K562 (cell line): ENCODE results near the gene NSMF. TPM values are rescaled to one million over a fixed set of nuclear protein-coding genes. Genes with fewer than 3 reads are reported as not detected.

Source experiments
- ETV5 ChIP-seq: sonication (generic); formaldehyde crosslinking; IDR thresholded peaks from 2 replicates; pipeline ENCODE4 v1.4.0; 2020; ENCODE audit warnings: low read depth, mild to moderate bottlenecking, missing genetic modification reagents
- HINFP ChIP-seq: fragments of 450-650 bp; conservative IDR thresholded peaks from 2 replicates; pipeline ENCODE4 v1.6.1; 2016; ENCODE audit warnings: missing genetic modification characterization, low read depth, mild to moderate bottlenecking, control low read depth, missing compliant biosample characterization
- IRF1 ChIP-seq: sonication (generic); formaldehyde crosslinking; IDR thresholded peaks from 2 replicates; pipeline ENCODE4 v1.8.0; 2022; ENCODE audit warnings: missing genetic modification reagents, mild to moderate bottlenecking, borderline replicate concordance
- JUND ChIP-seq, 2 experiments: IDR thresholded peaks; 2 replicates in 1 of 2; 3 replicates in 1 of 2; pipeline ENCODE4 v1.6.1; 2011; ENCODE audit warnings: borderline replicate concordance in 2 of 2, low read depth in 2 of 2, low read length in 2 of 2, improper control_type of control experiment in 1 of 2, missing biosample characterization in 1 of 2, missing genetic modification characterization in 1 of 2, missing genetic modification reagents in 1 of 2
- KAT2B ChIP-seq: IDR thresholded peaks from one replicate; pipeline ENCODE4 v1.6.1; 2012; ENCODE audit warnings: low read depth, mild to moderate bottlenecking, control low read depth, inconsistent platforms, low read length, moderate library complexity
- POLR2AphosphoS5 ChIP-seq: IDR thresholded peaks from 2 replicates; pipeline ENCODE4 v1.6.1; 2011; ENCODE audit warnings: mild to moderate bottlenecking, low read depth, low read length, moderate library complexity; ENCODE audit not compliant: control insufficient read depth, insufficient read depth
- POLR2G ChIP-seq: fragments of 200-400 bp; formaldehyde crosslinking; IDR thresholded peaks from 2 replicates; pipeline ENCODE4 v1.6.1; 2017; ENCODE audit warnings: low read depth, mild to moderate bottlenecking, antibody characterized with exemption, low read length, moderate library complexity
- PTTG1 ChIP-seq: fragments of 450-650 bp; IDR thresholded peaks from 2 replicates; pipeline ENCODE4 v1.6.1; 2016; ENCODE audit warnings: low read depth, mild to moderate bottlenecking, missing genetic modification characterization, missing compliant biosample characterization
- SRSF9 ChIP-seq: fragments of 200-400 bp; formaldehyde crosslinking; IDR thresholded peaks from 2 replicates; pipeline ENCODE4 v1.6.1; 2017; ENCODE audit warnings: low read depth, low read length, borderline replicate concordance
- STAT5A ChIP-seq: IDR thresholded peaks from 2 replicates; pipeline ENCODE4 v1.6.1; 2012; ENCODE audit warnings: low read length, inconsistent platforms, borderline replicate concordance
- TAF1 ChIP-seq: IDR thresholded peaks from 2 replicates; pipeline ENCODE4 v1.6.1; 2011; ENCODE audit warnings: mild to moderate bottlenecking, low read length, moderate library complexity; ENCODE audit not compliant: insufficient read depth, control insufficient read depth, severe bottlenecking; ENCODE audit errors: extremely low read depth
- YY1 ChIP-seq, 3 experiments: IDR thresholded peaks; 2 replicates each; pipeline ENCODE4 v1.6.1; 2011; ENCODE audit warnings: low read length in 2 of 3, mild to moderate bottlenecking in 2 of 3, moderate library complexity in 2 of 3, borderline replicate concordance in 1 of 3, control low read depth in 1 of 3, low read depth in 1 of 3; ENCODE audit not compliant: insufficient read depth in 3 of 3, insufficient replicate concordance in 2 of 3, control insufficient read depth in 1 of 3, insufficient read length in 1 of 3; ENCODE audit errors: extremely low read depth in 1 of 3
- ZBTB1 ChIP-seq: sonication (generic); formaldehyde crosslinking; IDR thresholded peaks from 2 replicates; pipeline ENCODE4 v1.8.1; 2023; ENCODE audit warnings: missing genetic modification reagents, low read depth, mild to moderate bottlenecking, borderline replicate concordance
- ZKSCAN3 ChIP-seq: fragments of 250-450 bp; sonication (Bioruptor Pico); IDR thresholded peaks from 2 replicates; pipeline ENCODE4 v1.4.0; 2020
- ZNF253 ChIP-seq: fragments of 250-450 bp; sonication (Bioruptor Pico); conservative IDR thresholded peaks from 2 replicates; pipeline ENCODE4 v1.6.1; 2021; ENCODE audit warnings: mild to moderate bottlenecking
- ZNF277 ChIP-seq: fragments of 250-450 bp; sonication (Bioruptor Pico); IDR thresholded peaks from 2 replicates; pipeline ENCODE4 v1.8.0; 2022; ENCODE audit warnings: inconsistent platforms, mild to moderate bottlenecking, moderate library complexity, borderline replicate concordance
- ZNF316 ChIP-seq: fragments of 450-650 bp; IDR thresholded peaks from 2 replicates; pipeline ENCODE4 v1.6.1; 2016
- ZNF644 ChIP-seq: fragments of 200-800 bp; sonication (Bioruptor generic); IDR thresholded peaks from 2 replicates; pipeline ENCODE4 v1.6.1; 2016; ENCODE audit warnings: low read depth, missing genetic modification characterization, missing compliant biosample characterization
- polyA plus RNA-seq, 8 experiments: library from polyadenylated mRNA; depleted of rRNA in 4 of 8; stranded (reverse) in 5 of 8; unstranded in 3 of 8; fragments of >200 nt; fragmentation: Nextera tagmentation in 2 of 8; fragmentation: Illumina TruSeq in 1 of 8; extraction: Ambion mirVana in 2 of 8; extraction: Trizol in 1 of 8; gene quantifications; 2 replicates each; pipeline versions ENCODE4 v1.2.1 to v1.2.3, GENCODE V29; 2011 to 2014; ENCODE audit warnings: inconsistent platforms in 1 of 8, missing spikeins in 1 of 8
- total RNA-seq, 7 experiments: library from RNA; depleted of rRNA in 6 of 7; stranded (reverse); fragments of >200 nt in 6 of 7; fragmentation: Illumina TruSeq in 2 of 7; extraction: Trizol in 2 of 7; gene quantifications; 2 replicates each; pipeline versions ENCODE4 v1.2.1 to v1.2.3, GENCODE V29; 2011 to 2021; ENCODE audit warnings: low replicate concordance in 1 of 7
- TF ChIP-seq, protein P1 (sequence below): sonication (generic); IDR thresholded peaks from 2 replicates; pipeline ENCODE4 v1.6.1; 2016
- TF ChIP-seq, protein P2 (sequence below): sonication (generic); formaldehyde crosslinking; IDR thresholded peaks from 2 replicates; pipeline ENCODE4 v1.8.1; 2022; ENCODE audit warnings: missing genetic modification reagents

The NSMF gene
- total and polyA plus RNA-seq, 9 of the 15 experiments (the other 6 are each of a cell fraction or from before 2014, with no cell fraction given) = 0.20 to 82.7 (median 29.3) TPM

DNA sequence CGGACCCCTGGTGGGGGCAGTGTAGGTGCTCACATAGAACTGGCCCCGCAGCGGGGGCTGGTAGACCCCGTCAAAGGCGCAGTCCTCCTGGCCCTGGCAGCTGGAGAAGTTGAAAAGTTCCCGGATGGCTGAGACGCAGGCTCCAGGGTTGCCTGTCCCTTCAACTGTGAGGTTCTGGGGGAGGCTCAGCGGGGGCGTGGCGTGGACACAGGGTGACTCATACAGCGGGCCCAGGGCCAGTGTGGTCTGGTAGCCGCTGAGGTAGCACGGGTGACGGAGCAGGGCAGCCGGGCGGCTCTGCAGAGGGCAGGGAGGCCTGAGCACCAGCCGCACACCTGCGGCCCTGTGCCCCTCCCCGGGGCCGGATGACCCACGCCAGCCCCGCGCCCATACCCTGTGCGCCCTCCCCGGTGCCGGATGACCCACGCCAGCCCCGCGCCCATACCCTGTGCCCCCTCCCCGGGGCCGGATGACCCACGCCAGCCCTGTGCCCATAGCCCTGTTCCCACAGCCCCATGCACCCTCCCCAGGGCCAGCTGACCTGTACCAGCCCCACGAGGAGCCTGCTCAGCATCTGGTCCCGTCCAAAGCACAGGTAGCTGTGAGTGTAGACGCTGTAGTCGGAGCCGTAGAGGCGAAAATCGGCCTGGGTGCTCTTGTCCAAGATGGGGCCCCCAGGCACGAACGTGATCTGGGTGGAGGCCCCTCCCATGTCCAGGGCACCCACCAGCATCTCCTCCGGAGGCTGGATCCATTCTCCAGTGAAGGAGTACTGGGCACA, 23.0 kb downstream of the NSMF start (continued):
- no peak for TF ChIP-seq HINFP
- TF ChIP-seq, protein P1, sequence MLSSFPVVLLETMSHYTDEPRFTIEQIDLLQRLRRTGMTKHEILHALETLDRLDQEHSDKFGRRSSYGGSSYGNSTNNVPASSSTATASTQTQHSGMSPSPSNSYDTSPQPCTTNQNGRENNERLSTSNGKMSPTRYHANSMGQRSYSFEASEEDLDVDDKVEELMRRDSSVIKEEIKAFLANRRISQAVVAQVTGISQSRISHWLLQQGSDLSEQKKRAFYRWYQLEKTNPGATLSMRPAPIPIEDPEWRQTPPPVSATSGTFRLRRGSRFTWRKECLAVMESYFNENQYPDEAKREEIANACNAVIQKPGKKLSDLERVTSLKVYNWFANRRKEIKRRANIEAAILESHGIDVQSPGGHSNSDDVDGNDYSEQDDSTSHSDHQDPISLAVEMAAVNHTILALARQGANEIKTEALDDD = no peak
- TF ChIP-seq KAT2B = no peak
- peak; percentile 68 for TF ChIP-seq POLR2G
- TF ChIP-seq ZNF644 = no peak
- TF ChIP-seq ZNF316 = no peak
- no peak for TF ChIP-seq ZNF253 (CRISPR knock-in tag)
- TF ChIP-seq PTTG1 (tag) = no peak
- TF ChIP-seq YY1 (IDR thresholded peaks at IDR 0.05; ENCODE audit: borderline replicate concordance in 1 of 3, control insufficient read depth in 1 of 3, extremely low read depth in 1 of 3, insufficient read depth in 3 of 3, insufficient read length in 1 of 3, insufficient replicate concordance in 2 of 3, low read depth in 1 of 3, low read length in 2 of 3) = no peak
- no peak for TF ChIP-seq ZNF277 (CRISPR knock-in tag)
- TF ChIP-seq IRF1 (CRISPR knock-in tag) = no peak
- TF ChIP-seq POLR2AphosphoS5 = no peak
- TF ChIP-seq ETV5 (CRISPR knock-in tag) = no peak
- no peak for TF ChIP-seq ZKSCAN3
- TF ChIP-seq, protein P2, sequence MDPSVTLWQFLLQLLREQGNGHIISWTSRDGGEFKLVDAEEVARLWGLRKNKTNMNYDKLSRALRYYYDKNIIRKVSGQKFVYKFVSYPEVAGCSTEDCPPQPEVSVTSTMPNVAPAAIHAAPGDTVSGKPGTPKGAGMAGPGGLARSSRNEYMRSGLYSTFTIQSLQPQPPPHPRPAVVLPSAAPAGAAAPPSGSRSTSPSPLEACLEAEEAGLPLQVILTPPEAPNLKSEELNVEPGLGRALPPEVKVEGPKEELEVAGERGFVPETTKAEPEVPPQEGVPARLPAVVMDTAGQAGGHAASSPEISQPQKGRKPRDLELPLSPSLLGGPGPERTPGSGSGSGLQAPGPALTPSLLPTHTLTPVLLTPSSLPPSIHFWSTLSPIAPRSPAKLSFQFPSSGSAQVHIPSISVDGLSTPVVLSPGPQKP = no peak
- no peak for TF ChIP-seq ZBTB1 (CRISPR knock-in tag)
- peak; percentile 40 for TF ChIP-seq TAF1
- no peak for TF ChIP-seq STAT5A
- TF ChIP-seq JUND (IDR thresholded peaks at IDR 0.05; ENCODE audit: borderline replicate concordance, low read depth, low read length) = peak; percentile 99
- TF ChIP-seq JUND (tag; IDR thresholded peaks at IDR 0.05; ENCODE audit: borderline replicate concordance, low read depth, low read length) = peak; percentile 95; the same call in 2 of the 3 replicates
- TF ChIP-seq SRSF9 = no peak
